Lower leg skin (tissue), 4 donors: Measurements from ENCODE around the gene KCNN3. TPM values are rescaled to one million over a fixed set of nuclear protein-coding genes. Genes with fewer than 3 reads are reported as not detected.

Experiments used
- DNase-seq, 2 donors: peaks; one replicate each; pipeline ENCODE4 v3.0.0-alpha.2; 2019; ENCODE audit warnings: low spot score in 2 of 2
- H3K4me3 ChIP-seq: fragments of 200-600 bp; sonication (generic); 2 replicates; pipeline ENCODE4 v1.5.1; 2017; ENCODE audit warnings: mild to moderate bottlenecking, low read depth; ENCODE audit not compliant: poor library complexity, severe bottlenecking
- POLR2A ChIP-seq, 2 donors: fragments of 450-650 bp; IDR thresholded peaks; one replicate each; pipeline ENCODE4 v1.6.1; 2016 to 2017; ENCODE audit warnings: antibody characterized with exemption in 2 of 2, mild to moderate bottlenecking in 1 of 2, moderate library complexity in 1 of 2
- WGBS, 2 donors: methylation state at CpG; one replicate each; pipeline ENCODE4 v1.1.5; 2018; 5-methylcytosine and 5-hydroxymethylcytosine counted together
- intact Hi-C: fragments of 100-400 bp; cut with DNase I; formaldehyde crosslinking; loops from one replicate; pipeline ENCODE4 v1.15.0; 2023; ENCODE audit warnings: low total_unique reads
- total RNA-seq, 4 donors: library from RNA; depleted of rRNA; stranded (reverse); fragments of >200 nt; gene quantifications; one replicate each; pipeline ENCODE4 v1.1.0, GENCODE V29; 2016
- TF ChIP-seq, protein P1 (sequence below), 3 donors: fragments of 450-650 bp; IDR thresholded peaks; one replicate each; pipeline ENCODE4 v1.5.1; 2016; ENCODE audit warnings: antibody characterized with exemption in 3 of 3, mild to moderate bottlenecking in 3 of 3, moderate library complexity in 2 of 3

KCNN3 gene
- total RNA-seq, 4 donors from 2014 or later = 0.13 to 2.1 (median 0.36) TPM

DNA sequence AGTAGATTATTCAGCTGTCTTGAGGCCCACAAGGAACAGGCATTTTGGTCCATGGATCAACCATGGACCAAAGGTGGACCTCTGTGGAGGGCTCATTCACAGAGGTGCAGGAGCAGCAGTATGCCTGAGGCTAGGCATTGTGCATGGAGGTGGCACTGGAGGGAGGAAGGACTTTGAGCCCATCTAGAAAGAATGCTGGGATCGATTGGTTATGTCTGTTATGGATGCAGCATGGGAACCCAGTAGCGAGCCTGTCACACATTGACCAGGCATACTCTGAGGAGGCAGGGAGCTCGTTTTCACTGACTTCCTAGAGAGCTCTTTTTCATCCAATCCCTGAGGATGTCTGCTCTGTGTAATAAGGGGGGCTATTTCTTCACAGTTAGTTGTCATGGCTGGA, 75.5 kb downstream of the KCNN3 start:
- TF ChIP-seq, protein P1, sequence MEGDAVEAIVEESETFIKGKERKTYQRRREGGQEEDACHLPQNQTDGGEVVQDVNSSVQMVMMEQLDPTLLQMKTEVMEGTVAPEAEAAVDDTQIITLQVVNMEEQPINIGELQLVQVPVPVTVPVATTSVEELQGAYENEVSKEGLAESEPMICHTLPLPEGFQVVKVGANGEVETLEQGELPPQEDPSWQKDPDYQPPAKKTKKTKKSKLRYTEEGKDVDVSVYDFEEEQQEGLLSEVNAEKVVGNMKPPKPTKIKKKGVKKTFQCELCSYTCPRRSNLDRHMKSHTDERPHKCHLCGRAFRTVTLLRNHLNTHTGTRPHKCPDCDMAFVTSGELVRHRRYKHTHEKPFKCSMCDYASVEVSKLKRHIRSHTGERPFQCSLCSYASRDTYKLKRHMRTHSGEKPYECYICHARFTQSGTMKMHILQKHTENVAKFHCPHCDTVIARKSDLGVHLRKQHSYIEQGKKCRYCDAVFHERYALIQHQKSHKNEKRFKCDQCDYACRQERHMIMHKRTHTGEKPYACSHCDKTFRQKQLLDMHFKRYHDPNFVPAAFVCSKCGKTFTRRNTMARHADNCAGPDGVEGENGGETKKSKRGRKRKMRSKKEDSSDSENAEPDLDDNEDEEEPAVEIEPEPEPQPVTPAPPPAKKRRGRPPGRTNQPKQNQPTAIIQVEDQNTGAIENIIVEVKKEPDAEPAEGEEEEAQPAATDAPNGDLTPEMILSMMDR (IDR thresholded peaks at IDR 0.05) = no peak
- no peak for TF ChIP-seq POLR2A (IDR thresholded peaks at IDR 0.05)
- no peak for DNase-seq
- intact Hi-C loops = no loop called here
- no peak overlapping the region for H3K4me3 ChIP-seq
- WGBS, 2 donors = 82 to 86% methylated on average over 3 of the region's 3 CpGs

DNA sequence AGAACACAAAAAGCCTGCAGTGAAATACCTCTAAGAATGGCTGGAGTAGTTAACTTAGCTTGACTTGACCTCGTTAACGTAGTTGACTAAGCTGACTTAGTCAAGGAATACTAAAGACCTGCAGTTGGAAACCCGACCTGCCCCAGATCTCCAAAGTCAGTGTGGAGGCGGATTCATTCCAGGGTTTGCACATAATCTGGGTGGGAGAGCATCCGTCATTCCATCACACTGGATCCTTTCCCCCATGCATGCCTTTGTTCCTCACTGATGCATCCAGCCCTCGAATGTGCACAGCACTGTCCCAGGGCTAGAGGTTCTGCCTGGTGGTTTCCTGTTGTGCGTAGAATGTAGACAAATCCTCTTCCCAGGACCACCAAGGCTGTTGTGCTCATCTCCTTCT, 76.4 kb downstream of the KCNN3 start:
- no peak for TF ChIP-seq POLR2A (IDR thresholded peaks at IDR 0.05)
- TF ChIP-seq, protein P1 (IDR thresholded peaks at IDR 0.05) = no peak
- no peak for DNase-seq
- intact Hi-C loops = no loop called here
- H3K4me3 ChIP-seq = no peak overlapping the region
- 83 to 90% methylated on average over 7 of the region's 7 CpGs for WGBS, 2 donors

DNA sequence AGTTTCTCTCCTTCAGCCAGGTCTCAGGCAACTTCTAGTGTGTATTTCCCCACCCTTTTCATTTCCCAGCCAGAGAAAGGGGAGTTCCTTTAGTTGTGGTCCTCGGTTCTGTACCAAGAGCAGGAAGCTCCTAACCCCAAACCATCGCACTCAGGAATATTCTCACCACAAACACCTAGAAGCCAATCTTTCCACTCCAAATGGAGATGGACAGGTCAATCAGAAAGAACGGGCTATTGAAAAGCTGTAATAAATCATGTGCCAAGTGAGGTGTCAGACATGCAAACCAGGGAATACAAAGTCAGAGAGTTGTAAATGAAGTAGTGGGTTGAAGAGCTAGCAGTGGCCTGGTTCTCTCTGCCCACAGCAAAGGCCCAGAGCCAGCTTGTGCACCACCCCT, 77.2 kb downstream of the KCNN3 start:
- 50 to 53% methylated on average over 3 of the region's 3 CpGs for WGBS, 2 donors
- DNase-seq = no peak
- TF ChIP-seq, protein P1 (IDR thresholded peaks at IDR 0.05) = no peak
- no peak for TF ChIP-seq POLR2A (IDR thresholded peaks at IDR 0.05)
- no peak overlapping the region for H3K4me3 ChIP-seq
- intact Hi-C loops = no loop called here

DNA sequence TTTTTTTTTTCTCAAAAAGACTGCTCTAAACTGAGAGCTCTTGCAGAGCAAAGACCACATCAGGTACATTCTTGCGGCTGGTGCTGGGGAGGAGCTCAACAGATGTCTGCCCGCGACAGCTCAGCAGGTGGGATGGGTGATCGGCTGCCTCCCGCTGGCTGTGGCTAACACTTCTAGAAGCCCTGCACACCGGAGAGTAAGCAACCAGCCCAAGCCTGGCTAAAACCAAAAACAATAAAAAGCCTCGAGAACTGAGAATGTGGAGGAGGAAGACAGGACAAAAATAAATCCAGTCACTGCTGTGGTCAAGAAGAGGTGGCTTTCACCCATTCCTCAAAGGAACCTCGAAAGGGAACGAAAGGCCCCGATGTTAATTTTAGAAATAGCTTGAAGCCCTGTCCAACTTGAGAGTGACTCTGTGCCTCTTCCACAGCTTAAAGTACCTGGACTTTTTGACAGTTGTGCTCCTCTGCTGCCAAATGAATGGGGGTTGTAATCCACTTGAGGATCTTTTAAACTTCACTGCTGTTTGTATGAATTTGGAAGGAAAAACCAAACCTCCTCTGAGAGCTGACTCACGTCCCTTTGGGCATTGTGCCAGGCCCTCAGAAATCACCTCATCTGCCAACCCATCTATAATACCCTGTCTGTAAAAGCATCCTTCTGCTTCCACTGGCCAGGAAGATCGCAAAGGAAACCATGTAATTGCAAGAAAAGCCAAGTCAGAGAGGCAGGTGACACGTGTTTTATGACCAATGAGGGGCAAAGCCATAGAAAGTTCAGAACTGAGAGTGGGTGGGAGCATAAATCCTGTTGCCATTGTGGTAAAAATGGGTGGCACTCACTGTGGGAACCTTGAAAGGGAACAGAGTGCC, 78.6 kb downstream of the KCNN3 start:
- WGBS, 2 donors = 40 to 43% methylated on average over 13 of the region's 13 CpGs
- intact Hi-C loops = no loop called here
- TF ChIP-seq POLR2A (IDR thresholded peaks at IDR 0.05) = no peak
- TF ChIP-seq, protein P1 (IDR thresholded peaks at IDR 0.05) = no peak
- DNase-seq = no peak
- no peak overlapping the region for H3K4me3 ChIP-seq

DNA sequence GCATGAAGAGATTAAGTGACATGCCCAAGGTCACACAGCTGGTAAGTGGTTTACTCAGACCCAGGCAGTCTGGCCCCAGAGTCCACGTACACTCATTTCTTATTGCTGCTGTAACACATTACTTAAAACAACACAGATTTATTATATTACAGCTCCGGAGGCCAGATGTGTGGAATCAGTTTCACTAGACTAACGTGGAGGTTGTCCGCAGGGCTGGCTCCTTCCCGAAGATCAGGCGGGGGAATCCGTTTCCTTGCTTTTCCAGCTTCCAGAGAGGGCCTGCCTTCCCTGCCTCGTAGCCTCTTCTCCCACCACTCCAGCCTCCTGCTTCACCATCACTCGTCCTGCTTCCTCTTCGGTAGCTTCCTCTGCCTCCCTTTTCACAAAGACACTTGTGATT, 81.2 kb downstream of the KCNN3 start:
- TF ChIP-seq POLR2A (IDR thresholded peaks at IDR 0.05) = no peak
- TF ChIP-seq, protein P1 (IDR thresholded peaks at IDR 0.05) = no peak
- intact Hi-C loops = no loop called here
- no peak for DNase-seq
- H3K4me3 ChIP-seq = no peak overlapping the region
- 82 to 86% methylated on average over 10 of the region's 10 CpGs for WGBS, 2 donors
